ENCODE results near the gene PIEZO1.

Gene PIEZO1

DNA sequence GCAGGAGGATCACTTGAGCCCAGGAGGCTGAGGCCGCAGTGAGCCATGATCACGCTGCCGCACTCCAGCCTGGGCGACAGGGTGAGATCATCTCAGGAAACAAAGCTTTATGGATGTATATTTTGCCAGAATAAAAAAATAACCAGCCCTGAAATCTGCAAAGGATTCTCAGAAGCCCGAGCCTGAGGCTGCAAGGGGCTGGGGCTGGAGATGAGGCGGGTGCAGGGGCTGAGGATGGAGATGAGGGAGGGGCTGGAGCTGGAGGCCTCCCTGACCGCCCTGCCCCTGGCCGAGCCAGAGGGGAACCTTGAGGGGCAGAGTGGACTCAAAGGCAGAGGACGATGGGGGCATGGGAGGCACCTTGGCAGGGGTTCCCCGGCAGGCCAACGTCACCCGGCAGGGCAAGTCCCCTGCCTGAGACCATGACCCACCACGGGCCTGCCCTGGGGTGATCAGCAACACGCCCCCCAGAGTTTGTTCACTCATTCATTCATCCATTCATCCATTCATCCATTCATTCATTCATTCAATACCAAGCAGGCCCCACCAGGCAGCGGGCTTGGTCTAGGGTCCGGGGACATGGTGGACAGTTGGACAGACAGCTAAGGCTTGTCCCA lies 32.5 kb downstream of the PIEZO1 start:
- no peaks in the 10 kb centered on the region for H3K9me3 Mint-ChIP-seq

DNA sequence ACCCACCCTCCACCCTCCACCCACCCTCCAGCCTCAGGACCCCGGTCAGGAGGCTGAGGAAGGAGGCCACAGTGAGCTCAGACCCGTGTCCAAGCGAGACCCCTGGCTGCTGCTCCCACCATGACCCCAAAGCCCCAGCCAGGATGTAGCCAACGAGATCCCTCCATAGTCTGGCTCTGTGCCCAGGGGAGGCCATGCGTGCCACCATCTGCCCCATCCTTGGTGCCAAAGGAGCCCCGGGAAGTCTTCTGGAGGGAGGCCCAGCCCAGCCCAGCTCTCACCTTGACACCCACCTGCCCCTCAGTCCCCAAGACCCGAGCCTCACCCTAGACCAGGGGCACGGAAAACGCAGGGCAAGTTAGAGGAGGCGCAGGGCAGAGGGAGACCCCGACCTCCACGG lies 34.2 kb downstream of the PIEZO1 start:
- Mint-ChIP-seq H3K9me3 (no peaks in the 10 kb centered on the region), H3K4me1 (peaks cover 6% of the 10 kb centered on the region), H3K36me3 (ENCODE audit: low read depth) (no peaks in the 10 kb centered on the region), H3K4me3 (no peak overlapping the region), H3K27me3 (ENCODE audit: low read depth) (peaks cover 17% of the 10 kb centered on the region), H3K27ac (no peak overlapping the region)
- TF ChIP-seq, protein P1, sequence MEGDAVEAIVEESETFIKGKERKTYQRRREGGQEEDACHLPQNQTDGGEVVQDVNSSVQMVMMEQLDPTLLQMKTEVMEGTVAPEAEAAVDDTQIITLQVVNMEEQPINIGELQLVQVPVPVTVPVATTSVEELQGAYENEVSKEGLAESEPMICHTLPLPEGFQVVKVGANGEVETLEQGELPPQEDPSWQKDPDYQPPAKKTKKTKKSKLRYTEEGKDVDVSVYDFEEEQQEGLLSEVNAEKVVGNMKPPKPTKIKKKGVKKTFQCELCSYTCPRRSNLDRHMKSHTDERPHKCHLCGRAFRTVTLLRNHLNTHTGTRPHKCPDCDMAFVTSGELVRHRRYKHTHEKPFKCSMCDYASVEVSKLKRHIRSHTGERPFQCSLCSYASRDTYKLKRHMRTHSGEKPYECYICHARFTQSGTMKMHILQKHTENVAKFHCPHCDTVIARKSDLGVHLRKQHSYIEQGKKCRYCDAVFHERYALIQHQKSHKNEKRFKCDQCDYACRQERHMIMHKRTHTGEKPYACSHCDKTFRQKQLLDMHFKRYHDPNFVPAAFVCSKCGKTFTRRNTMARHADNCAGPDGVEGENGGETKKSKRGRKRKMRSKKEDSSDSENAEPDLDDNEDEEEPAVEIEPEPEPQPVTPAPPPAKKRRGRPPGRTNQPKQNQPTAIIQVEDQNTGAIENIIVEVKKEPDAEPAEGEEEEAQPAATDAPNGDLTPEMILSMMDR (IDR thresholded peaks at IDR 0.05; ENCODE audit: unreplicated experiment in 3 of 3) = no peak

More for the DNA sequence above, 32.5 kb downstream of the PIEZO1 start:
- Mint-ChIP-seq H3K36me3 (ENCODE audit: low read depth) (no peaks in the 10 kb centered on the region), H3K4me1 (no peaks in the 10 kb centered on the region), H3K4me3 (no peak overlapping the region), H3K27me3 (ENCODE audit: low read depth) (peaks cover 10% of the 10 kb centered on the region), H3K27ac (no peak overlapping the region)
- TF ChIP-seq, protein P1 (IDR thresholded peaks at IDR 0.05; ENCODE audit: unreplicated experiment in 3 of 3) = no peak

DNA sequence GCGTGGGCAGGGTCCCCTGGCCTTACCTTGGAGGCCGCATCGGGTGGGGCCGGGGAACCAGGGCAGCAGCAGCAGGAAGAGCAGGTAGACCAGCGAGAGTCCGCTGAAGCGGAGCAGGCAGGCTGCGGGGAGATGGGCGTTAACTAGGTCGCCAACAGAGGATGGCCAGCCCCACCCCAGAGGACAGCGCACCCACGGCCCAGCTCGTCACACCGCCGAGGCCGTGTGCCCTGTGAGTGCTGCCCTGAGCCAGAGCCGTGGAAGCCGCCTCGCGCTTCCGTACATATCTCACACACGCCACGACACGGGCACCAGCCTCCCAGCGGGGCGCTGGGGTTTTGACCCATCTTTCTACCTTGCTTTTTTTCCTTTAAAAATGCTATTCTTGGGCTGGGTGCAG lies 35.7 kb downstream of the PIEZO1 start:
- Mint-ChIP-seq H3K36me3 (ENCODE audit: low read depth) (no peaks in the 10 kb centered on the region), H3K27me3 (ENCODE audit: low read depth) (peaks cover 18% of the 10 kb centered on the region), H3K4me1 (peaks cover 6% of the 10 kb centered on the region), H3K27ac (no peak overlapping the region), H3K9me3 (no peaks in the 10 kb centered on the region), H3K4me3 (no peak overlapping the region)
- TF ChIP-seq, protein P1 (IDR thresholded peaks at IDR 0.05; ENCODE audit: unreplicated experiment in 3 of 3) = no peak

DNA sequence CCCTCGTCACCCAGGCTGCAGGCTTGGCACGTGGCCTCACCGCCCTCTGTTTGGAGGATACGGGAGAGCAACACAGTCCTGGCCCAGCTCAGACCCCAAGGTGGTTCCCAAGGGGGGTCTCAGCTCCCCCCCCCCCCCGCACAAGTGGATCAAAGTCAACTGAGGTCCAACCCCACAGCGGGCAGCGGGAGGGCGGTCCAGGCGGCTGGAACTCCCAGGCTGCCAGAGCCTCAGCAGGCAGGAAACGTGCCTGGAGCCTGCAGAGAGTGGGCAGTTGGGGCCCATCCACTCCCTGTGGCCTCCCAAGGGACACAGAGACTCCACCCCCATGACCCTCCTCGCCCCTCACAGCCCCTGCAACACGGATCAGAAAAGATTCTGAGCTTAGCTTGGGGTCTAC lies 36.7 kb downstream of the PIEZO1 start:
- TF ChIP-seq, protein P1 (IDR thresholded peaks at IDR 0.05; ENCODE audit: unreplicated experiment in 3 of 3) = no peak
- Mint-ChIP-seq H3K4me1 (peaks cover 6% of the 10 kb centered on the region), H3K9me3 (no peaks in the 10 kb centered on the region), H3K27me3 (ENCODE audit: low read depth) (peaks cover 18% of the 10 kb centered on the region), H3K4me3 (no peak overlapping the region), H3K27ac (no peak overlapping the region), H3K36me3 (ENCODE audit: low read depth) (no peaks in the 10 kb centered on the region)

DNA sequence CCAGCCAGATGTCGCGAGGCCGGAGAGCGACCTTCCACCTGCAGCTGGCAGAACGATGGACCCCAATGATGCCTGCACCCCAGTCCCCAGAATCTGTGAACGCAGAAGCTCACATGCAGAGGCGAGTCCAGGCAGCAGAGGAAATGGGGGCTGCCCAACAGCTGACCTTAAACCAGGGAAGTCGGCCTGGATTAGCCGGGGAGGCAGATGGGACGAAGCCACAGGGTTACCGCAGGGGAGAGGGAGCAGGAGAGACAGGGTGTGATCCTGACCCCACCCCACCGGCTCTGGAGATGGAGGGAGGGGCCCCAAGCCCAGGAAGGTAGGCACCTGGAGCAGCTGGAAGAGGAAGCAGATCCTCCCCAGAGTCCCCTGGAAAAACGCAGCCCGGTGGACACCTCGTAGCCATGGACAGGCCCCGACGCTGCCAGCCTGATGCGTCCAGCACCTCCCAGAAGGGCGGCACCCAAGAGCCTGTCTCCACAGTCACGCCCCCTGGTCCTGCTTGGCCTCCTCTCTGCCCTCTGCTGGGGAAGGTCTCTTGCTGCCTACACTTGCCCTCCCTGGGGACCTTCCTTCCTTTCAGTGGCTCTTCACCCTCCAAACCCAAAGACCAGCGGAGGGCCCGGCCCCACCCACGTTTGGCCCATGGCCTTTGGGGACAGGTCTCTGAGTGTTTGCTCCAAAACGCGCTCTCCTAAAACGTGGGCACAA lies 37.3 kb downstream of the PIEZO1 start:
- no peak overlapping the region for H3K4me3 Mint-ChIP-seq
- TF ChIP-seq, protein P1 (IDR thresholded peaks at IDR 0.05; ENCODE audit: unreplicated experiment in 3 of 3) = no peak
- H3K9me3 Mint-ChIP-seq = no peaks in the 10 kb centered on the region
- peaks cover 6% of the 10 kb centered on the region for H3K4me1 Mint-ChIP-seq
- H3K36me3 Mint-ChIP-seq (ENCODE audit: low read depth) = no peaks in the 10 kb centered on the region
- H3K27me3 Mint-ChIP-seq (ENCODE audit: low read depth) = peaks cover 16% of the 10 kb centered on the region
- H3K27ac Mint-ChIP-seq = no peak overlapping the region

DNA sequence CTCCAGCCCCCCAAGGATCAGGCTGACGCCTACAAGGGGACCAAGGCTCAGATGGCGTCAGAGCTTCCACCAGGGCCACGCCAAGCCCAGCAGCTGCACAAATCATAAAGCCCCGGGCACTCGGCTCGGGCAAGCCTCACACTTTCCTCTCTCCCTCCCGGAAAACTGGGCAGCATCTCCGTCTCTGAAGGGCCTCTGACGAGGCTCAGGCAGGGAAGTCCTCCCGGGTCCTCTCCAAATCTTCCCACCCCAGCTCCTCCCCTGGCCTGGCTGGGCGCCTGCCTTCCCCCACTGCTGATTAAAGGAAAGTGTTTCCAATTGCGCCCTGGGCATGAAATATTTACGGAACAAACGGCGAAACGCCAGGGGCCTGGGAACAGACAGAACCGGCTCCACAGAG lies 38.5 kb downstream of the PIEZO1 start:
- no peak overlapping the region for H3K27ac Mint-ChIP-seq
- H3K4me3 Mint-ChIP-seq = no peak overlapping the region
- TF ChIP-seq, protein P1 (IDR thresholded peaks at IDR 0.05; ENCODE audit: unreplicated experiment in 3 of 3) = no peak
- peaks cover 6% of the 10 kb centered on the region for H3K4me1 Mint-ChIP-seq
- no peaks in the 10 kb centered on the region for H3K36me3 Mint-ChIP-seq (ENCODE audit: low read depth)
- H3K9me3 Mint-ChIP-seq = no peaks in the 10 kb centered on the region
- peaks cover 13% of the 10 kb centered on the region for H3K27me3 Mint-ChIP-seq (ENCODE audit: low read depth)

All from nephron (organoid).